ENCODE measurements around the gene ANO6.

Gene ANO6

DNA sequence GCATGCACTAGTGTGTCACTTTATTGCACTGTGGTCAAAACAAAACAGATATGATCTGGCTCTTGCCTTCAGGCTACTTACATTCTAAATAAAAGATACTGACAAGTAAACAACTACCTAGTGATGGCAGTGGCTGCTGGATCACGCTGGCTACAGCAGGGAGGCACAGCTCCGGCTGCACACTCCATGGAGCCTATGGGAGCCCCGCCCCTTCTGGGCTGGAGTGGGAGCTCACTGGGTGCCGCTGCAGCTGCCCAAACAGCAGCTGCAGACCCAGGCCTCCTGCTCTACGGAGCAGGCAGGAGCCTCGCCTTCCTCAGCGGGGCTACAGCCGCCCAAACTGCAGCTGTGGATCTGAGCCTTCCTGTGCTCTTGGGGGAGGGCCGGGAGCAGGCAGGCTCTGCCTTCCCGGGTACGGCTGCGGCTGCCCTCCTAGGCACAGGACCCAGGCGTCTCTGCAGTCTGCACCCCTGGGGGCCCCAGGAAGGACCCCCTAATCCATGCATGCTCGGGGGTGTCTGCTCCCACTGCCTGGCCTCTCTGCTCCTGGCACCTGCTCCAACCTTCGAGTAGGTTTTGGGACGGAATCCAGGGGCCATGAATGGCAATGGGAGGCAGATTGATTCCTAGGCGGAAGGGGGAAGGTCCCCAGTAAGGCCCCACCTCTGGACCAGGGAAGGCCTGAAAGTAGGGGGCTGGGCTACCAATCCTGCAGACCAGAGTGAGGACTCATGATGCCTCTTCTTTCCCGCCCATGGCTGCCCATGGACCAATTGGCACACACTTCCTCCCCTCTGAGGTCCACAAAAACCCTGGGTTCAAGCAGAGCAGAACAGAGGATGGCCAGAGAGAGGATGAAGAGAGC is 253.1 kb downstream of the ANO6 start:
- DNase-seq, result no peak

DNA sequence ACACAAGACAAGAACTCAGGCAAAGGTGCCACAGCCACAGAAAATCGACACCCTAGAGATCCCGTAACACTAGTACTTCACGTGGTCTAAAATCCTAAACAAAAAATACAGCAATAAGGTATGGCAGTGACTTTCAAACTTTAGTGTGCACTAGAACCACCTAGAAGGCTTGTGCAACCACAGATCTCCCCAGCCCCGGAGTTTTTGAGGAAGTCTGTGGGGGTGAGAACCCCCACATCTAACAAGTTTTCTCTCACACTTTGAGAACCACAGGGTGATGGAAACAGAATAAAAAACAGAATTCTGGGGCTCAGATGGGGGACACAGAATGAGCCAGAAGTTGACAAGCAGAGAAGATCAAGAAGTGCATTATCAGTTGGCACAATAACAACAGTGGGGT is 254.0 kb downstream of the ANO6 start:
- no peak for DNase-seq

- DNase-seq, result no peak
Observed at GRCh38 chr12:45473636-45474035, 257.7 kb downstream of the ANO6 start.

DNA sequence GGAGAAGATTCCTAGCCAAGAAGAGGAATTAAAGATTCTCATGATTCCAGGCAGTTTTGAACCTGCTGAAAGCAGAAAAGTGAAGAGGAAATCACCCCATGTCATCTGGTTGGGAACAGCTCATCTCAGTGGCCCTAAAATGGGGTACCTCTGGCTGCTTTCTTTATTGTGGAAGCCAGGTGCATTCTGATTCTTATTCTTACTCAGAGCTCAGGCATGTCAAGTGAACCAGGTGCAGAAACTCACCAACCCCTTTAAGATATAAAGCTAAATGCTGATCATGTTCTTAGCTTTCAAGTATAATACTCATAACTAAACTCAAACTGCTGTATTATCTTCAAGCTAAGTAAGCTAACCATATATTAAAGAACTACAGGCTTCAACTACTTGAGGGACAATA is 259.7 kb downstream of the ANO6 start:
- DNase-seq, result no peak

DNA sequence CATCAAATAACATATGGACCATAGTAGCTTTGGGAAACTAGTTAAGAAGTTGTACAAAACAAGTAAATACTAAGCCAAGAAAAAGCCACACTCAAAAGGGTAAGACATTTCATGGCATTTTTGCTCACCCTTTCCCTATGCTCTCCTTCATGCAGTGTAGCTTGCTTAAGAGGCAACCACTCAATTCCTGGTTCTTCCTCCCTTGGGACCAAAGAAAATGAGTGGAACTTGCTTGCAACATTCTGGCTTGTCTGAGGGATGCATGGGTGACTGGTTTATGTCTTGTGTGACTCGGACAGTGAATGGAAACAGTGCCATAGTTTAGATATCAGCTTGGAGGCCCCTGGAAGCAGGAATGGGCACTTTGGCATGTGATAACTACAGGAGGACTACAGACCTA is 261.6 kb downstream of the ANO6 start:
- DNase-seq, result no peak

GRCh38 chr12:45478931-45479330 is 263.0 kb downstream of the ANO6 start:
- no peak for DNase-seq

GRCh38 chr12:45481746-45482145 is 265.9 kb downstream of the ANO6 start:
- no peak for DNase-seq

DNA sequence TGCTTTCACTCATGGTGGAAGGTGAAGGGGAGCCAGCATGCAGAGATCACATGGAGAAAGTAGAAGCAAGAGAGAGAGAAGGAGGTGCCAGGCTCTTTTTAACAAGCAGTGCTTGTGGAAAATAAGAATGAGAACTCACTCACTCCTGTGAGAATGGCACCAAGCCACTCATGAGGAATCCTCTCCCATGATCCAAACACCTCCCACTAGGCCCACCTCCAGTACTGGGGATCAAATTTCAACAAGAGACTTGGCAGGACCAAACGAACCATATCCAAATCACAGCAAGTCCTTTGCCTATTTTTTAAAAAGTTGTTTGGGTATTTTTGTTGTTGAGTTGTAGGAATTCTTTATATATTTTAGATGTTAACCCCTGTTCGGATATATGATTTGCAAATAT is 267.7 kb downstream of the ANO6 start:
- no peak for DNase-seq
